HG03039 (cell line): ENCODE results near the gene RNU6-1.

Source experiments
- ATAC-seq: cut with Tn5 transposase; IDR thresholded peaks from one replicate; pipeline ENCODE4 v1.9.1; 2021; ENCODE audit warnings: mild to moderate bottlenecking, moderate library complexity; ENCODE audit not compliant: unreplicated experiment

The RNU6-1 gene

DNA sequence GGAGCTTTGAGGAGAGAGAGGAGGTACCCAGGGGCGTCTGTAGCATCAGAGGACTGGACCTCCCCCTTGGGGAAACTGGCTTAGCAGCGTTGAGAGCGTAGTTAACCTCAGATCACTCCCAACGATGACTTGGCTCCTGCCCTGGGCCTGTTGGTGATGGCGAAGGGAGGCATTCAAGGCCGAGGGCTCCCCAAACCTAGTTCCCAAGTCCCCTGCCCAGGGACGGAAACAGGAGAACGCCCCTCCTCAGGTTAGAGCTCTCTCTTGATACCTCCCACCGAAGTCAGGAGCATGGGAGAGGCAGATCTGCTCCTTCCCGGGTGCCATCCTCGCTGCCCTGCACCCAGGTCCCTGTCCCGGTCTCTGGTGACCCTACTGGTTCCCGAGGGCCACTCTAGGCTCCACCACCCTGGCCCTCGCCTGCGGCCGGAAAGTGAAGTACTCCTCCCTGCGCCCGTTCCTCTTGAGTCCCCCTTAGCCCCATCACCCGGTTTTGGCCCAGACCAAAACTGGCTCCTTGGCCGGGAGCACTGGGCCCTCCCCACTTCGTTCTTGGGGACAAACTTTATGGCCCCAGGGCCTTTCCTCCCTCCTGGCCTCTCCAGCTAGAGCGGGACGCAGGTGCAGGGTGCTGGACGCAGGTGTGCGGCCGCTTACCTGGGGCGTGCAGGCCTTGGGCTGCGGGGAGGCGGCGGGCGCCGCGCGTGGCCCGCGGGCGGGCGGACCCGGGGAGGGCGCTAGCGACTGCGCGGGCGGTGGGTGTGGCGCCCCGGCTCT is 17.1 kb downstream of the RNU6-1 start:
- no peak for ATAC-seq

DNA sequence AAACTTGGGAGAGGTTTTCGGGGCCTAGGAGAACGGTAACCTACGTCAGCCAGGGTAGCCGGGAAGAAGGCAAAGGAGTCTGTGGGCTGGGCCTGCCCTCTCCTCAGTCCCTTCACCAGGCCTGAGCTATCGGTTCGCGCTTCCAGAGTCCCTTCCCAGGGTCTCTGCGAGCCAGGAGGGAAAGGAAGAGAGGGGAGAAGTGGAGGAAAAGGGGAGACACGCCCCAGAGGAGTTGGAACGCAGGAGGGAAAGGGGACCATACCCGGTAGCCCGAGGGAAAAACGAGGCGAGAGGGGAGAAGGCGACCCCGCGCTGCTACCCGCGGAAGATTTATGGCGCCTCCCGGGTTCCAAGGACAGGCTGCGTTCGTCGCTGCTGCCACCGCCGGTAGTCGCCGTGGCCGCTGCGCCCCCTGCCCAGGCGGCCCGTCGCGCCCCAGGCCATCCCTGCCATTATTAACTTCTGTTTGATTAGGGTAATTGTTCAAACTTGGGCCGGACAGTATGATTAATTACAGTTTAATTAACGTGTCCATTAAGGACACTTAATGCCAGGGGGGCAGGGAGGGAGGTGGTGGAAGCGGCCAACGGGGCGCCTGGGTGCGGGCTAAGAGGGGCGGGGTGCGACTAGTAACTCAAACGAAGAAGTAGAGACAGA is 17.9 kb downstream of the RNU6-1 start:
- no peak for ATAC-seq

DNA sequence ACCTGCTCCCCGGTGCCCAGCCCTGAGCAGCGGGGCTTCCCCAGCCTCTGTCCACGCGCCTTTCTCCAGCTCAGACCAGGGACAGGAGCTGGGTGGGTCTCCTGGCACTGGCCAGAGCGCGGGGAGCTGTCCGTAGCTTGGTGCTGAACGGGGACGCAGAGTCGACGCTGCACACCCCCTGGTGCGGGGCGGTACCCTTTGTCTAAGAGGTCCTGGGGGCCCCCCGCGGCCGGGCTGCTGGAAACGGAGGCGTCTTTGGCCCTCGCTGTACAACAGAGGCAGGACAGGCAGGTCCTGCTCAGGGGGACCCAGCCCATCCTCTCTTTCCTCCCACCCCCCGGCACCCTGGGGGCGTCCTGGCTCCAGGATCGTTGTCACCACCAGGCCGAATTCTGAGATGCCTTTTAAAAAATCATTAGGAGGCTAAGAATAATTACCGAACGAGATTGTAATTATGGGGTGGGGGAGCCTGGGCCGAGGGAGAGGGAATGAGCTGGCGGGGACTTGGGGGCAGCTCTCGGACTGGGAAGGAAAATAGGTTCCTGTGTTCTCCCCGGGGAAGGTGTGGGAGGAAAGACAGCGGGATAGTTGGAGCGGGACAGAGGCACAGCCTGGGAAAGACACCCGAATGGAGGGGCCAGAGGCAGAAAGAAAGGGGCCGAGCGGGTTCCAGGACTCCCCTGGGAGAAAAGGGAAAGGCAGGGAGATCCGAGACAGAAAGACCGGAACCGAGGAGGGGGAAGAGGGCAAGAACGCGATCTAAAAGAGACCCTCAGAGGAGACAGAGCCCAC is 18.7 kb downstream of the RNU6-1 start:
- no peak for ATAC-seq

DNA sequence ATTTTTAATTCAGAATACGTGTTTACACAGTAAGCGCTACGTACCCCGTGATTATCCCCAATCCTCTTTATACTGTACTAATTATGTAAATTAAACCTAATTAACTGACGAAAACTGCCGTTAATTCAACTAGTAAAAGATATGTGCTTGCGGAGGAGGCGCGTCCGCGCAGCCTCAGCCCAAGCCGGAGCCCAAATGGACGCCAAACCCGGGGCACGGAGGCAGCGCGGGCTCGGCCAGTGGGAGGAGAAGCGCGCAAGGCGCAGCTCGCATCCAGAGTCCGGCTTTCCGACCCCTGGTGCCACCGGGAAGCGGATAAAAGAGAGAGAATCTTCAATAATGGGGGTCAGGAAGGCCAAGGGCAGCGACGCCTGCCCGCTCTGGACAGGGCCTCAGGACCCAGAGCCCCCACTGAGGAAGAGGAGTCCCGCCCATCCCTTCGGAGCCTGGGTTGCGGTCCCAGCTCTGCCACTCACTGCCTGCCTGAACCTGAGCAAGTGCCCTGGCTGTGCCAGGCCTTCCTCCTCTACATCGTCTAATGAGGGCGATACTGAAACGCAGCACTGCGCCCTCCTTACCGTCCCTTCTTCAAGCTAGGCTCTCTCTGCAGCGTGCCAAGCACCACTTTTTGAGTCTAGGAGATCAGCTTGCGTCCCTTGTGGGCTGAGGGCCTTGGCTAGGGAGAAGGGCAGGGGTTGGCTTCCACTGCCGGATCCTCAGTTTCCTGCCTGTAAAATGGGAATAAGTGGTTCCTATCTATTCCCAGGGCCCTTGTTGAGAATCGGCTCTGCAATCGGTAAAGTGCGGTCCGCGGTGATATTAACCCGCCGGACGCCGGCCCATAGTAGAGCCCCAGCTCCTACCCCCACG is 19.5 kb downstream of the RNU6-1 start:
- ATAC-seq, result no peak

DNA sequence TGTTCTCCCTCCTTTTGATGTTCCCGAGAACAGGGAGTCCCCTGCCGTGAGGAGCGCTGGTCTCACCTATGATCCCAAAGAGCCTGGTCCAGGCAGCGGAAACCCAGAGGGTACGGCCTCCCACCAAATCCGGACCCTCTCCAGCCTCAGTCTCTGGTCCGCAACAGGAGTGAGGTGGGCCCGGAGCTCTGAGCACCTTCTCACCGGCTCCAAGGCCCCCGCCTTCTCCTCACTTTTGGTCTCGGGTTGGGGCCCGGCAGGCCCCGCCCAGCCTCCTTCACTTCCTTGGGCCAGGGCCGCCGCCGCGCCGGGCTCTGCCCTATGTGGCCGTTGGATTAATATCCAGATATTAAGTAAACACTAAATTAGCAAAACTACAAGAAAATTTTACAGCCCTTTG is 20.2 kb downstream of the RNU6-1 start:
- ATAC-seq, result no peak

DNA sequence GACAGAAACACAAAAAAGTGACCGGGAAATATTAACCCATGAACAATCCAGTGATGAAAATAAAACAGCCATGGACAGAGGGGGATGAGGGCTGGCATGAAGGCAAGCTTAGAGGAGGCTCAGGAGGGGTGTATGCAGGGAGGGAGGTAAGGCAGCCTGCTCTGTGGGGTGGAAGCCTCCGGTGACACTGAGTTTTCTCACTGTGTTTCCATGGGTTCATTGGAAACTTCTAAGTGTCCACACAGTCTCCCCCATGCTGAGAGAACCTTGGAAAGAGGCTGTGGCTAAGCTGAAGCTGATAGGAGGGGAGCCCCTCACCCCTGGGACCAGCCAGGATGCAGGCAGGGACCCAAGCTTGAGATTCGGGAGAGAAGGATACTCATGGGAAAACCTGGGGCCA is 21.4 kb downstream of the RNU6-1 start:
- ATAC-seq, result no peak

DNA sequence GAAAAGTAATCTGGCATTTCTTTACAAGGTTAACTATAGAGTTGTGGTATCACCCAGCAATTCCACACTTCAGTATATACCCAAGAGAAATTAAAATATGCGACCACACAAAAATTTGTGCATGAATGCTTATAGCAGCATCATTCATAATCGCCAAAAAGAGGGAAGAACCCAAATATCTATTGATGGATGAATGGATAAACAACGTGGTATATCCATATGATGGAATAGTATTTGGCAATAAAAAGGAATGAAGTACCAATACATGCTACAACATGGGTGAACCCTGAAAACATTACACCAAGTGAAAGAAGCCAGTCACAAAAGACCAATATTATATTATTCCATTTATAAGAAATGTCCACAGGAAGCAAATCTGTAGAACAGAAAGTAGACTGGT is 23.2 kb downstream of the RNU6-1 start:
- ATAC-seq, result no peak

DNA sequence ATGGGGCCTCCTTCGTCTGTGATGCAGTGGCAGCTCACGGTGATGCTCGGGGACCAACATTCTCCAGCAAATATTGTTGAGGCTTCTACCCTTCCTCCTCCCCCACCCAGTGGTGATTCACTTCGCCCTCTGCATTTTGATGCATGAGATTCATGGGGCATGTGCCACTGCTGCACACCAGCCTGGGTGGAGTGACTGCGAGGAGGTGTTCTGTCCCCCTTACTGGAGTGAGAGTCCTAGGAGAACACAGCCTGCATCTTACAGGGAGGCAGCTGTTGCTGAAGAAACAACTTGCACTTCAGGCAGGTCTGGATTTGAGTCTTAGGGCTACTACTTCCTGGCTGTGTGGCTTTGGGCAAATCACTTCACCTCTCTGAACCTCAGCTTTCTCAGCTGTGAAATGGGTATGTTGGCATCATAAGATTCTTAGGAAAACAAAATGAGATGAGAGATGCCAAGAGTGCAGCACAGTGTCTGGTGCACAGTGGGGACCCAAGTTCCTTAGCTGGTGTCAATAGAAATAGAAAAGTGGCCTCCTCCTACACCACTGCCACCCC is 24.7 kb downstream of the RNU6-1 start:
- no peak for ATAC-seq

DNA sequence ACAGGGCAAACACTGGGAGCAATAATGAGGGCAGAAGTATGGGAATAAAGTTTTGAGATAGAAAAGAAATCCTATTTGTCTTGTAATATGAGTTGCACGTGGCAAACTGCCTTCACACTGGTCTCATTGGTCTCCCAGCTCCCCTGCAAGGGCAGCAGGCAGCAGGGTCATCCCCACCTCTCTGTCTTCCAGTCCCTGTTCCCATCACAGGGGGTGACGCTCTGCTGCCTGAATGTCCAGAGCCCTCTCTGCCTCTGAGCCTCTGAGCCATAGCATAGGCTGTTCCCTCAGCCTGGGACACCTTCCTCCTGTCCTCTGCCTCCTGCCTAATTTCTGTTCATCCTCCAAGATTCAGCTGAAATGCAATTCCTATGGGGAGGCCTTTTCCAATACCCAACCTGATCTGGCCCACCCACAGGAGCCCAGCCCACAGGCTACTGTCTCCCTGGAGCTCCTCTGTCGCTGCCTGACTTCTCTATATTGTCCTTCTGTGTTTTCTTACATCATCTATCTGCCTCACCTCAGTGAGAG is 26.7 kb downstream of the RNU6-1 start:
- no peak for ATAC-seq

DNA sequence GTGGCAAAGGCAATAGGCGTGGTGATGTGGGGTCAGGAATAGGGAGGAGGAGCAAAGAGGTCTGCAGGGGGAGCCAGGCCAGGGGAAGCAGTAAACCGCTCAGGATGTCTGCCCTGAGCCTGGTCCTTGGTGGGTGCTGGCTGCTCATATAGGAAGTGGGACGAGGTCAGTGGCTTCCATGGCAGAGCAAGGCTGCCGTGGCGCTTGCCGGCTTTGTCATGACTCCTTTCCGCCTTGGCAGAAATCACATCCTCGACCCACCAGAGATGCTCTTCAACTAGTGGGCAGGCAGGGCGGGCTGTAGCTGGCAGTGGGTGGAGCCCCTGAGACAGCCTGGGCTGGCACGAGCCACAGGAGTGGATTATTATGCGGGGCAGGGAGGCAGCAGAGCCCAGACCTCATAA is 27.6 kb downstream of the RNU6-1 start:
- no peak for ATAC-seq

DNA sequence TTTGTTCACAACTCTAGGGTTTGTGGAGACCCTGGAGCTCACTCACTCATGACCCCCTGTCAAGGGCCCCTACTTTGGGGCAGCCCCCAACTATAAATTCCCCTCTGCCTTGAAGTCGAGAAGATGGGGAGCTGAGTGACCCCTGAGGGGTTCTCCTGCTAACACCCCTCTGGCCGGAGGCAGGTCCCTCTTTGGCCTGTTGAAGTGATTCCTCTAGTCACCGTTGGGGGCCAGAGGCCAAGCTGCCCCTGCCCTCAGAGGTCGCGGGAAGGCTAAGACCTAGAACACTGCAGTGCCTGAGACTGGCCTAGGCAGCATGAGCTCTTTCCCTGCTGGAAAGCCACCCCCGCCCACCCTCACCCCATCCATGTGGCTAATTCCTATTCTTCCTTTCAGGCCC is 30.0 kb downstream of the RNU6-1 start:
- ATAC-seq, result no peak

DNA sequence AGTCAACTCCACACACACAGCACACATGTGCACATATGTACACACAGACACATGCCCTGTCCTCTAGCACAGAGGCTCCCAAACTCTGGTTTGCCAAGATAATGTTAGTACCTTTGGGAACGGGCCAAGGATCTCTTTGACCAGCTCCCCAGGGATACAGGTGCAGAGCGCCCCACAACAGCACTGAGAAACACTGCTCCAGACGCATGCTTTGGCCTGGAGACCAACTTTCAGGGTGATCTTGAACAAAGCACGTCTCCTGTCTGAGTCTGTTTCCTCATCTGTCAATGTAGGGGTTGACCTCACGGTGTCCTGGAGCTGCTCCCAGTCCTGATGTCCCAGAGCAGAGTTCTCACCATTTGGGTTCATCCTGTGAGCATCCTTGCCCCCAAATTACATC is 30.4 kb downstream of the RNU6-1 start:
- ATAC-seq, result no peak

DNA sequence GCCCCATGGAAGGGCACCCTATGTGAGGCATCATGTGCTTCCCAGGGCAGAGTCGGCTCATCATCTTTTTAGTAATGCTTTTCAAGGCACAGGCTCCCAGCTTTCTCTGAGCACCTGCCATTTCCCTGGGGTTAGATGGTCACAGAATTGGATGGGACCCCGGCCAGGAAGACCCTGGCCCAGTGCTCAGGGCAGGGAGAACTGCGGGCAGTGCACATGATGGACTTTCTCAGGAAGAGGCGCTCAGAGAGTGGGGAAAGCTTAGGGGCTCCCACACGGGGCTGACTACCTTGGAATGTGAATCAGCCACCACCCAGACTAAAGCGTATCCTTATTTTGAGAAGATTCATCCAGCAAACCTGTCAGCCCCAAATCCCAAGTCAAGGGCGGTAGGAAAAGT is 31.0 kb downstream of the RNU6-1 start:
- no peak for ATAC-seq

DNA sequence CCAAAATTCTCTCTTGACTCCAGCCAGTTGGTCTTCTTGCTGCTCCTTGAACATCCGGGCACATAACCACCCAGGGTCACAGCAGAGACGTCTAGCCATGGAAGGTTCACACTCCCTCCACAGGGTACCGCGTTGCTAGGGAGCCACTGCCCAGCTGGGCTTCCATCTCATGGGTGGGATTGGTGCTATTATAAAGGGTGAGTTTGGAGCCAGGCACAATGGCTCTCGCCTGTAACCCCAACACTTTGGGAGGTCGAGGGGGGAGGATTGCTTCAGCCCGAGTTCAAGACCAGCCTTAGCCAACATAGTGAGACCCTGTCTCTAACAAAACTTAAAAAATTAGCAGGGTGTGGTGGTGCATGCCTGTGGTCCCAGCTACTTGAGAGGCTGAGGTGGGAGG is 32.0 kb downstream of the RNU6-1 start:
- no peak for ATAC-seq

DNA sequence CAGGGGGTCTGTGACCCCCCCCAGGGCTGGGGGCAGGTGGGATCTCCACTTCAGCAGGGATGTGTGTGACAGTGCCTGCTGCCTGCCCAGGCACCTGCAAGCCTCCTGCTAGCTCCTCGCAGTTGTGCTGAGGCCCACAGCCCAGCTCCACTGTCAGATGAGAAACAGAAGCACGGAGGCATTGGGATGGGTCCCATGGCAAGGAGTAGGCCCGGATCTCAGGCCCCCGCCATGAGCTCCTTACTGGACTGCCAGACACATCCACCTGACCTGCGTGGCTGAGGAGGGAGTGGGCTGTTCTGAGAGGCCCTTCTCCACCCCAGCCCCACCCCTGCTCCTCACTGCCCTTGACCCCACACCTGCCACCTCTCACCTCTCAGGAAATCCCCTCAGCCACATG is 32.7 kb downstream of the RNU6-1 start:
- no peak for ATAC-seq

DNA sequence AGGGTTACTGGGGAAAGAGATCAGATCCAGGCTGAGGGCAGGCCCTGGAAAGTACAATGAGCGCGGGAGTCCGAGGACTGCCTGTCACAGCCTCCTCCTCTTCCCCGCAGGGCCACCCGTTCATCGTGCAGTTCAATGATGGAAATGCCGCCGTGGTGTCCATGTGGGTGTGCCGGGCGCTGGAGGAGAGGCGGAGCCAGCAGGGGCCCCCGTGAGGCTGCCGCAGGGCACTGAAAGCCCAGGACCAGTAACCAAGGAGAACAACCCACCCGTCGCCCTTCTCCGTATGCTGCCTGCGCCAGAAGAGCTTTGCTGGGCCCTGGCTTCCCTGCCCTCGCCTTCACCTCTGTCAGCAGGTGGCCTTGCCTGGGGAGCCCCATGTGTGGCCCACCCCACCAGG is 33.3 kb downstream of the RNU6-1 start:
- no peak for ATAC-seq

DNA sequence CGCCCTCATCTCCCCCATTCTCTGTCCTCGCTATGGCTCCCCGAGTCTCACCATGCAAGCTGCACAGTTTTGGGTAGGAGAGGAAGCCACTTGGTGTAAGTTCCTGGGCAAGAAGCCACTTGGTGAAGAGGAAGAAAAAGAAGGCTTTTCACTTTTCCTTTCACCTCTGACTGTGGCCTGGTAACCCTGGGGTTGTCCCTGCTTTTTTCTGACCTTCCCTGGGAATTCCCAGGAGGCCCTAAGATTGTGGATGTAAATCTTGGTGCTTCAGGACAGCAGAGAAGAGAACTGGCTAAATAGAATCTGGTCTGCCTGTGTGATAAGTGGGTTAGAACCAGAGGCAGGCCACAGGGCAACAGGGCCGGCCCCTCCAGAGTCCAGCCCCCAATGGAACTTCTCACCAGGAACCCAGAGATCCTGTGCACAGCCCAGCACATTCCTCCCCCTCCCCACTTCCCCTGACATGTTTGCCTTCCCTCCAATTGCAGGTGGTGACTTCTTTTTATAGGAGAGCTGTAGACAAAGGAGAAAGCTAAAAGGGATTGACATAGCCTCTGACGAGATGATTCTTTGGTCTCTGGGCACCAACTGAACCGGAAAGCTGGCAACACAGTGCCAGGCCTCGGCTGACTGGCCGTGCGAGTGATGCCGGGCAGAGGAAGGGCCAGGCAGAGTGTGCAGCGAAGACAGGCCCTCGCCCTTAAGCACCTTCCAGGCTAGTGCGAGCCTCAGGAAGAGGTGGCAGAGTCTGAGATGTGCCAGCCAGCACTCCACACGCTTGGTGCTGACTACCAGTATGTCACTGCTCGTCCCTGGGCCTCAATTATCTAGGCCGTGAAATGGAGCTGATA is 34.0 kb downstream of the RNU6-1 start:
- ATAC-seq, result no peak

DNA sequence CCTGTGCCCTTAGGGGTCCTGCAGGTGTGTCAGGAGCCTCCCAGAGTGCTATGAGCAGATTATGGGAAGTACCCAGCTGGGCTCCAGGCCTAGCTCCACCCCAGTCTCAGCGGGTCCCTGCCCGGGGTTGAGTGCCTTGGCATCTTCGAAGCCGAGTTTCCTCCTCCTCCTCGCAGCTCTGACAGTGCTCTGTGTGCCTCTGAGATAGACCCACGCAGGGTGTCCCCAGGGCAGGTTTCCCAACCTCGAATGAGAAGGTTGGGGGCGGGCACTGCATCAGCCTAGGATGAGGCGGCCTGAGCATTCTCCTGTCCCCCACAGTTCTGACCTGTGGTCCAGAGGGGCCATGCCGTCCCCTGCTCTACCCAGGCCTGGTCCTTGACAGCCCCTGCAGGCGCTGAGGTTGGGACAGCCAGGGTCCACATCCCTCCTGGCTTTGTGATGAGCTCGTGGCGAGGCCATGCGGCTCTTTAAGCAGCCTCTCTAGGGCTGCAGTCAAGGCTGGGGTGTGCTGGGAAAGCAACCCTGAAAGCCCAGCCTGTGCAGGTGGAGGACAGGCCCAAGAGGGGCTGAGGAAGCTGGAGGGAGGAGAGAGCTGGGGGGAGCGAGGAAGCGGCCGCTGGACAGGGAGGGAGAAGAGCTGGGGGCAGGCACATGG is 34.7 kb downstream of the RNU6-1 start:
- no peak for ATAC-seq
